H9 (cell line): ENCODE data around the gene PLPP7. TPM values are rescaled to one million over a fixed set of nuclear protein-coding genes. Genes with fewer than 3 reads are reported as not detected.

Experiments
- DNase-seq: peaks from one replicate; pipeline ENCODE4 v3.0.0-alpha.2; 2017
- H2AFZ ChIP-seq: one replicate; pipeline ENCODE4 v1.6.1; 2013; ENCODE audit warnings: mild to moderate bottlenecking, low read length, control low read depth, moderate library complexity
- H2AK5ac ChIP-seq: 2 replicates; pipeline ENCODE4 v1.6.1; 2013; ENCODE audit warnings: low read length, control low read depth, mixed read lengths; ENCODE audit not compliant: insufficient read length
- H2BK120ac ChIP-seq: one replicate; pipeline ENCODE4 v1.6.1; 2013; ENCODE audit warnings: low read depth, mild to moderate bottlenecking, low read length, control low read depth, inconsistent platforms; ENCODE audit not compliant: poor library complexity, severe bottlenecking
- H2BK12ac ChIP-seq: 2 replicates; pipeline ENCODE4 v1.6.1; 2013; ENCODE audit warnings: low read length, control low read depth, mixed read lengths, low read depth; ENCODE audit not compliant: insufficient read length
- H2BK15ac ChIP-seq: 2 replicates; pipeline ENCODE4 v1.6.1; 2013; ENCODE audit warnings: low read depth, low read length, control low read depth
- H2BK20ac ChIP-seq: one replicate; pipeline ENCODE4 v1.6.1; 2013; ENCODE audit warnings: low read depth, mild to moderate bottlenecking, low read length, control low read depth, inconsistent platforms; ENCODE audit not compliant: poor library complexity, severe bottlenecking
- H2BK5ac ChIP-seq: 2 replicates; pipeline ENCODE4 v1.6.1; 2013; ENCODE audit warnings: low read length, control low read depth, mixed read lengths; ENCODE audit not compliant: insufficient read length
- H3K14ac ChIP-seq: 2 replicates; pipeline ENCODE4 v1.6.1; 2013; ENCODE audit warnings: low read length, control low read depth; ENCODE audit not compliant: insufficient read depth
- H3K18ac ChIP-seq: 2 replicates; pipeline ENCODE4 v1.6.1; 2013; ENCODE audit warnings: low read depth, mild to moderate bottlenecking, mixed read lengths, low read length, control low read depth; ENCODE audit not compliant: insufficient read length
- H3K23ac ChIP-seq: 2 replicates; pipeline ENCODE4 v1.6.1; 2013; ENCODE audit warnings: low read length, control low read depth, mixed read lengths, low read depth; ENCODE audit not compliant: insufficient read length
- H3K23me2 ChIP-seq: 2 replicates; pipeline ENCODE4 v1.6.1; 2013; ENCODE audit warnings: low read depth, mild to moderate bottlenecking, mixed read lengths, low read length, control low read depth; ENCODE audit not compliant: insufficient read length, poor library complexity, severe bottlenecking
- H3K27ac ChIP-seq: 2 replicates; pipeline ENCODE4 v1.5.1; 2013; ENCODE audit warnings: low read length, control low read depth, mixed read lengths, low read depth; ENCODE audit not compliant: insufficient read length
- H3K27me3 ChIP-seq: 2 replicates; pipeline ENCODE4 v1.6.1; 2013; ENCODE audit warnings: low read length, control low read depth, inconsistent platforms; ENCODE audit not compliant: insufficient read depth
- H3K4ac ChIP-seq: 2 replicates; pipeline ENCODE4 v1.6.1; 2013; ENCODE audit warnings: low read depth, mild to moderate bottlenecking, control low read depth, inconsistent platforms, low read length, moderate library complexity
- H3K4me1 ChIP-seq: 2 replicates; pipeline ENCODE4 v1.6.1; 2013; ENCODE audit warnings: low read length, control low read depth, inconsistent platforms; ENCODE audit not compliant: insufficient read depth
- H3K4me2 ChIP-seq: 2 replicates; pipeline ENCODE4 v1.6.1; 2013; ENCODE audit warnings: low read length, control low read depth, mixed read lengths; ENCODE audit not compliant: insufficient read length, insufficient read depth
- H3K56ac ChIP-seq: 2 replicates; pipeline ENCODE4 v1.6.1; 2013; ENCODE audit warnings: low read depth, mild to moderate bottlenecking, mixed read lengths, low read length, control low read depth; ENCODE audit not compliant: insufficient read length
- H3K79me1 ChIP-seq: 2 replicates; pipeline ENCODE4 v1.6.1; 2013; ENCODE audit warnings: low read depth, mild to moderate bottlenecking, moderate library complexity, low read length, control low read depth, inconsistent platforms; ENCODE audit not compliant: insufficient read depth, poor library complexity, severe bottlenecking
- H3K79me2 ChIP-seq: 2 replicates; pipeline ENCODE4 v1.6.1; 2013; ENCODE audit warnings: low read length, control low read depth, inconsistent platforms; ENCODE audit not compliant: insufficient read depth
- H3K9ac ChIP-seq: 2 replicates; pipeline ENCODE4 v1.6.1; 2013; ENCODE audit warnings: low read length, control low read depth, mixed read lengths; ENCODE audit not compliant: insufficient read length; ENCODE audit errors: extremely low read depth
- H3K9me3 ChIP-seq: one replicate; pipeline ENCODE4 v1.6.1; 2013; ENCODE audit warnings: low read depth, low read length, inconsistent platforms; ENCODE audit not compliant: control insufficient read depth
- H3T11ph ChIP-seq: one replicate; pipeline ENCODE4 v1.6.1; 2013; ENCODE audit warnings: mild to moderate bottlenecking, low read length, control low read depth, inconsistent platforms
- H4K20me1 ChIP-seq: one replicate; pipeline ENCODE4 v1.6.1; 2013; ENCODE audit not compliant: control insufficient read depth, insufficient read length, insufficient read depth
- H4K5ac ChIP-seq: 2 replicates; pipeline ENCODE4 v1.6.1; 2013; ENCODE audit warnings: low read depth, mild to moderate bottlenecking, mixed read lengths, low read length, control low read depth; ENCODE audit not compliant: insufficient read length
- H4K8ac ChIP-seq: replicated peaks from 2 replicates; pipeline ENCODE4 v1.6.1; 2013; ENCODE audit warnings: low read length, control low read depth, mixed read lengths, low read depth; ENCODE audit not compliant: insufficient read length
- H4K91ac ChIP-seq: 2 replicates; pipeline ENCODE4 v1.6.1; 2013; ENCODE audit warnings: low read depth, mild to moderate bottlenecking, moderate library complexity, mixed read lengths, low read length, control low read depth; ENCODE audit not compliant: insufficient read length
- H3K27ac Mint-ChIP-seq, 3 experiments: 2 replicates in 2 of 3; 3 replicates in 1 of 3; pipeline ENCODE4 v1.8.0; 2020 to 2021; ENCODE audit warnings: mixed read lengths in 3 of 3, mild to moderate bottlenecking in 1 of 3, moderate library complexity in 1 of 3
- H3K27me3 Mint-ChIP-seq: 2 replicates; pipeline ENCODE4 v1.8.0; 2021; ENCODE audit warnings: low read depth, mild to moderate bottlenecking, moderate library complexity, mixed read lengths
- H3K36me3 Mint-ChIP-seq, 3 experiments: 2 replicates in 2 of 3; 3 replicates in 1 of 3; pipeline ENCODE4 v1.8.0; 2020 to 2021; ENCODE audit warnings: low read depth in 3 of 3, mixed read lengths in 3 of 3; ENCODE audit not compliant: insufficient read depth in 1 of 3
- H3K4me1 Mint-ChIP-seq, 2 experiments: 2 replicates each; pipeline ENCODE4 v1.8.0; 2020; ENCODE audit warnings: mixed read lengths in 2 of 2
- H3K4me3 Mint-ChIP-seq, 2 experiments: 2 replicates in 1 of 2; 3 replicates in 1 of 2; pipeline ENCODE4 v1.8.0; 2020 to 2021; ENCODE audit warnings: mild to moderate bottlenecking in 2 of 2, mixed read lengths in 2 of 2, moderate library complexity in 1 of 2
- H3K9me3 Mint-ChIP-seq, 2 experiments: 2 replicates in 1 of 2; 3 replicates in 1 of 2; pipeline ENCODE4 v1.8.0; 2020; ENCODE audit warnings: mild to moderate bottlenecking in 2 of 2, mixed read lengths in 2 of 2, moderate library complexity in 1 of 2
- whole genome bisulfite sequencing: extraction: QIAGEN DNeasy Blood & Tissue Kit; methylation state at CpG from one replicate; pipeline ENCODE4 v1.1.7; 2013; ENCODE audit warnings: missing lambda C conversion rate, low lambda C conversion rate, mixed read lengths; ENCODE audit not compliant: insufficient read length; ENCODE audit errors: extremely low coverage; 5-methylcytosine and 5-hydroxymethylcytosine counted together
- total RNA-seq: library from RNA; stranded (reverse); gene quantifications from 2 replicates; pipeline ENCODE4 v1.2.1, GENCODE V29; 2021
- TF ChIP-seq, protein P1 (sequence below): fragments of 200-600 bp; sonication (generic); conservative IDR thresholded peaks from 3 replicates; pipeline ENCODE4 v1.8.0; 2021; ENCODE audit warnings: antibody characterized with exemption, mild to moderate bottlenecking

PLPP7 gene
- total RNA-seq, 1 experiment from 2014 or later: 1.9 TPM

DNA sequence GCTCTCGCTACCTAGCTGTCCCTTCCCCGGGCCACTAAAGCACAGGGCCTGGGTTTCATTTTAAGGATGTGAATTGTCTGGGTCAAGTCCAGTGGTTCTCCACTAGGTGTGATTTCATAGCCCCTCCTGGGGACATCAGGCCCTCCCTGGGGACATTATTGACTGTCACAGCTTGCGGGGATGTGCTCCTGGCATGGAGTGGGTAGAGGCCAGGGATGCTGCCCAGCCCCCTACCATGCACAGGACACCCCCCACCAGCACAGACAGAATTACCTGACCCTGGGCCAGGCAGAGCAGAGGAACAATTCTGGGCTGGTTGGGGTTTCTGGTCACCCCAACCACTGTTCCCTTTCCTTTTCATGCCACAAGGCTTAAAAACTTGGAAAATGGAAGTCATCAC, 17.3 kb upstream of the PLPP7 start:
- H3K4me2 ChIP-seq: no peak overlapping the region
- no peak for DNase-seq
- no peak overlapping the region for H2BK12ac ChIP-seq
- no peak overlapping the region for H2BK120ac ChIP-seq
- no peak overlapping the region for H3K9ac ChIP-seq
- H3K79me2 ChIP-seq: no peaks in the 10 kb centered on the region
- no peak overlapping the region for H3K27ac Mint-ChIP-seq
- H3K27me3 ChIP-seq: peaks cover 6% of the 10 kb centered on the region; the same call in 1 of the 2 replicates
- H3K36me3 Mint-ChIP-seq: no peaks in the 10 kb centered on the region
- no peaks in the 10 kb centered on the region for H3K79me1 ChIP-seq
- no peak overlapping the region for H3K18ac ChIP-seq
- H3K14ac ChIP-seq: no peak overlapping the region
- H2AK5ac ChIP-seq: no peak overlapping the region
- no peak overlapping the region for H2BK20ac ChIP-seq
- no peak overlapping the region for H3K27ac ChIP-seq
- no peak overlapping the region for H3K4me3 Mint-ChIP-seq
- H3K9me3 Mint-ChIP-seq: no peaks in the 10 kb centered on the region
- TF ChIP-seq, protein P1, sequence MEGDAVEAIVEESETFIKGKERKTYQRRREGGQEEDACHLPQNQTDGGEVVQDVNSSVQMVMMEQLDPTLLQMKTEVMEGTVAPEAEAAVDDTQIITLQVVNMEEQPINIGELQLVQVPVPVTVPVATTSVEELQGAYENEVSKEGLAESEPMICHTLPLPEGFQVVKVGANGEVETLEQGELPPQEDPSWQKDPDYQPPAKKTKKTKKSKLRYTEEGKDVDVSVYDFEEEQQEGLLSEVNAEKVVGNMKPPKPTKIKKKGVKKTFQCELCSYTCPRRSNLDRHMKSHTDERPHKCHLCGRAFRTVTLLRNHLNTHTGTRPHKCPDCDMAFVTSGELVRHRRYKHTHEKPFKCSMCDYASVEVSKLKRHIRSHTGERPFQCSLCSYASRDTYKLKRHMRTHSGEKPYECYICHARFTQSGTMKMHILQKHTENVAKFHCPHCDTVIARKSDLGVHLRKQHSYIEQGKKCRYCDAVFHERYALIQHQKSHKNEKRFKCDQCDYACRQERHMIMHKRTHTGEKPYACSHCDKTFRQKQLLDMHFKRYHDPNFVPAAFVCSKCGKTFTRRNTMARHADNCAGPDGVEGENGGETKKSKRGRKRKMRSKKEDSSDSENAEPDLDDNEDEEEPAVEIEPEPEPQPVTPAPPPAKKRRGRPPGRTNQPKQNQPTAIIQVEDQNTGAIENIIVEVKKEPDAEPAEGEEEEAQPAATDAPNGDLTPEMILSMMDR: no peak
- H2AFZ ChIP-seq: no peak overlapping the region
- H3K27me3 Mint-ChIP-seq: peaks cover 19% of the 10 kb centered on the region
- H3K23me2 ChIP-seq: no peaks in the 10 kb centered on the region
- no peaks in the 10 kb centered on the region for H4K20me1 ChIP-seq
- no peak overlapping the region for H3K23ac ChIP-seq
- peaks cover 3% of the 10 kb centered on the region; the same call in 1 of the 2 replicates for H3K4me1 ChIP-seq
- H2BK15ac ChIP-seq: no peak overlapping the region
- no peak overlapping the region for H2BK5ac ChIP-seq
- peaks cover 27 to 42% of the 10 kb centered on the region in 2 experiments for H3K4me1 Mint-ChIP-seq
- no peak overlapping the region for H4K8ac ChIP-seq
- no peak overlapping the region for H3K56ac ChIP-seq
- H4K91ac ChIP-seq: no peak overlapping the region
- H3T11ph ChIP-seq: no peak overlapping the region
- no peak overlapping the region for H4K5ac ChIP-seq
- WGBS: no CpG with 5 or more reads among the region's 3 CpGs
- no peaks in the 10 kb centered on the region for H3K9me3 ChIP-seq
- no peak overlapping the region for H3K4ac ChIP-seq
